Hematopoietic multipotent progenitor cell (in vitro differentiated cells): ENCODE data around the gene PPP1R3C. TPM values are rescaled to one million over a fixed set of nuclear protein-coding genes. Genes with fewer than 3 reads are reported as not detected.

ENCODE experiments used
- DNase-seq, 3 donors: peaks; one replicate each; pipeline ENCODE4 v3.0.0-alpha.2; 2011 to 2015; ENCODE audit warnings: low read depth in 2 of 3, low spot score in 2 of 3
- total RNA-seq: library from RNA; depleted of rRNA; stranded (reverse); fragments of >200 nt; gene quantifications from one replicate; pipeline ENCODE4 v1.2.3, GENCODE V29; 2012

Gene PPP1R3C
- total RNA-seq, 1 donor = not detected

GRCh38 chr10:91629715-91630549 is 2.9 kb downstream of the PPP1R3C start:
- no peak for DNase-seq

- no peak for DNase-seq
Observed at GRCh38 chr10:91628383-91628782, 4.5 kb downstream of the PPP1R3C start.

GRCh38 chr10:91627344-91628102 is 5.3 kb downstream of the PPP1R3C start:
- DNase-seq = no peak

- DNase-seq = no peak
Observed at GRCh38 chr10:91626936-91627335, 5.9 kb downstream of the PPP1R3C start.

GRCh38 chr10:91624633-91625032 is 8.2 kb downstream of the PPP1R3C start:
- no peak for DNase-seq

GRCh38 chr10:91622601-91623000 is 10.3 kb downstream of the PPP1R3C start:
- DNase-seq = no peak

- DNase-seq = no peak
Observed at GRCh38 chr10:91621483-91622113, 11.3 kb downstream of the PPP1R3C start.

- no peak for DNase-seq
Observed at GRCh38 chr10:91617072-91617609, 15.7 kb downstream of the PPP1R3C start.

GRCh38 chr10:91616137-91616536 is 16.7 kb downstream of the PPP1R3C start:
- no peak for DNase-seq

GRCh38 chr10:91614225-91614624 is 18.6 kb downstream of the PPP1R3C start:
- DNase-seq = no peak

- no peak for DNase-seq
Observed at GRCh38 chr10:91613411-91614187, 19.3 kb downstream of the PPP1R3C start.

GRCh38 chr10:91610919-91611318 is 22.0 kb downstream of the PPP1R3C start:
- no peak for DNase-seq

GRCh38 chr10:91610444-91610843 is 22.4 kb downstream of the PPP1R3C start:
- DNase-seq = no peak

- DNase-seq = no peak
Observed at GRCh38 chr10:91607646-91608403, 25.0 kb downstream of the PPP1R3C start.

- no peak for DNase-seq
Observed at GRCh38 chr10:91605968-91606367, 26.9 kb downstream of the PPP1R3C start.

- DNase-seq = no peak
Observed at GRCh38 chr10:91604553-91605534, 28.0 kb downstream of the PPP1R3C start.

- DNase-seq = no peak
Observed at GRCh38 chr10:91603931-91604331, 28.9 kb downstream of the PPP1R3C start.

- DNase-seq = no peak
Observed at GRCh38 chr10:91602868-91603568, 29.9 kb downstream of the PPP1R3C start.
